ENCODE results near the gene CCR7.
"Not testable (repeated sequence)": the region's sequence is repeated elsewhere in the genome, so short reads cannot be mapped to it uniquely, and the experiment has no call there.

The CCR7 gene

GRCh38 chr17:40602445-40603443 lies 37.5 kb upstream of the CCR7 start:
- TF ChIP-seq POLR2A (IDR thresholded peaks at IDR 0.05; ENCODE audit: low read depth, low read length), result no peak
- DNase-seq (ENCODE audit: insufficient read length, low spot score) (no peak), FAIRE-seq (no peak)

- FAIRE-seq, result no peak
- no peak for TF ChIP-seq POLR2A (IDR thresholded peaks at IDR 0.05; ENCODE audit: low read depth, low read length)
- DNase-seq (ENCODE audit: insufficient read length, low spot score), result no peak
These were observed 35.3 kb upstream of the CCR7 start for GRCh38 chr17:40600486-40601046.

- DNase-seq (ENCODE audit: insufficient read length, low spot score) (no peak), FAIRE-seq (no peak)
These were observed 34.1 kb upstream of the CCR7 start for GRCh38 chr17:40599468-40599763.

GRCh38 chr17:40598619-40599467 lies 33.6 kb upstream of the CCR7 start:
- no peak for FAIRE-seq
- TF ChIP-seq POLR2A (IDR thresholded peaks at IDR 0.05; ENCODE audit: low read depth, low read length), result no peak
- no peak for DNase-seq (ENCODE audit: insufficient read length, low spot score)

More at GRCh38 chr17:40599468-40599763, 34.1 kb upstream of the CCR7 start:
- TF ChIP-seq POLR2A (IDR thresholded peaks at IDR 0.05; ENCODE audit: low read depth, low read length), result no peak

GRCh38 chr17:40598301-40598618 lies 33.0 kb upstream of the CCR7 start:
- no peak for DNase-seq (ENCODE audit: insufficient read length, low spot score)
- TF ChIP-seq POLR2A (IDR thresholded peaks at IDR 0.05; ENCODE audit: low read depth, low read length), result no peak
- no peak for FAIRE-seq

- no peak for DNase-seq (ENCODE audit: insufficient read length, low spot score)
- FAIRE-seq, result no peak
- no peak for TF ChIP-seq POLR2A (IDR thresholded peaks at IDR 0.05; ENCODE audit: low read depth, low read length)
These were observed 32.5 kb upstream of the CCR7 start for GRCh38 chr17:40597556-40598300.

GRCh38 chr17:40597156-40597555 lies 31.9 kb upstream of the CCR7 start:
- TF ChIP-seq POLR2A (IDR thresholded peaks at IDR 0.05; ENCODE audit: low read depth, low read length), result no peak
- no peak for DNase-seq (ENCODE audit: insufficient read length, low spot score)
- FAIRE-seq, result no peak

GRCh38 chr17:40596261-40596919 lies 31.1 kb upstream of the CCR7 start:
- DNase-seq (ENCODE audit: insufficient read length, low spot score) (no peak), FAIRE-seq (no peak)

GRCh38 chr17:40590742-40591141 lies 25.5 kb upstream of the CCR7 start:
- FAIRE-seq (no peak), DNase-seq (ENCODE audit: insufficient read length, low spot score) (no peak)
- TF ChIP-seq POLR2A (IDR thresholded peaks at IDR 0.05; ENCODE audit: low read depth, low read length), result no peak

More at GRCh38 chr17:40596261-40596919, 31.1 kb upstream of the CCR7 start:
- no peak for TF ChIP-seq POLR2A (IDR thresholded peaks at IDR 0.05; ENCODE audit: low read depth, low read length)

- DNase-seq (ENCODE audit: insufficient read length, low spot score) (no peak), FAIRE-seq (no peak)
- no peak for TF ChIP-seq POLR2A (IDR thresholded peaks at IDR 0.05; ENCODE audit: low read depth, low read length)
These were observed 23.3 kb upstream of the CCR7 start for GRCh38 chr17:40588552-40588951.

- not testable (repeated sequence) for FAIRE-seq; DNase-seq (ENCODE audit: insufficient read length, low spot score)
These were observed 21.0 kb upstream of the CCR7 start for GRCh38 chr17:40586264-40586663.

- not testable (repeated sequence) for FAIRE-seq; DNase-seq (ENCODE audit: insufficient read length, low spot score)
These were observed 19.7 kb upstream of the CCR7 start for GRCh38 chr17:40584950-40585349.

- FAIRE-seq (no peak), DNase-seq (ENCODE audit: insufficient read length, low spot score) (no peak)
- TF ChIP-seq POLR2A (IDR thresholded peaks at IDR 0.05; ENCODE audit: low read depth, low read length), result no peak
These were observed 17.1 kb upstream of the CCR7 start for GRCh38 chr17:40582328-40582901.
